ENCODE data around the gene GPR156.

GRCh38 chr3:120148187-120148949 lies 136.7 kb downstream of the GPR156 start:
- no peak for TF ChIP-seq POLR2A (IDR thresholded peaks at IDR 0.05)
- TF ChIP-seq CTCF (IDR thresholded peaks at IDR 0.05) = no peak

All from lower leg skin (tissue), 3 donors.